GM23248 (cell line): Measurements from ENCODE around the gene NR2F1.

Experiments used
- EZH2 ChIP-seq: fragments of 200-600 bp; sonication (generic); IDR thresholded peaks from 2 replicates; pipeline ENCODE4 v1.6.1; 2018; ENCODE audit warnings: antibody characterized with exemption, mild to moderate bottlenecking; ENCODE audit not compliant: insufficient read depth, poor library complexity, severe bottlenecking
- EZH2phosphoT487 ChIP-seq: fragments of 200-600 bp; sonication (generic); IDR thresholded peaks from 2 replicates; pipeline ENCODE4 v1.6.1; 2018; ENCODE audit warnings: antibody characterized with exemption, moderate library complexity, mild to moderate bottlenecking, low read depth; ENCODE audit not compliant: insufficient read depth

- TF ChIP-seq EZH2phosphoT487 (no peak), EZH2 (no peak)
These were observed 4.9 kb upstream of the NR2F1 start for GRCh38 chr5:93577854-93578812.
